Embryonic facial prominence (tissue), 1 donor: ENCODE measurements around the gene NDUFB10.
"Not testable (repeated sequence)": the region's sequence is repeated elsewhere in the genome, so short reads cannot be mapped to it uniquely, and the experiment has no call there.

Experiments
- DNase-seq: peaks from one replicate; pipeline ENCODE4 v3.0.0-alpha.2; 2016; ENCODE audit errors: extremely low spot score

NDUFB10 gene

DNA sequence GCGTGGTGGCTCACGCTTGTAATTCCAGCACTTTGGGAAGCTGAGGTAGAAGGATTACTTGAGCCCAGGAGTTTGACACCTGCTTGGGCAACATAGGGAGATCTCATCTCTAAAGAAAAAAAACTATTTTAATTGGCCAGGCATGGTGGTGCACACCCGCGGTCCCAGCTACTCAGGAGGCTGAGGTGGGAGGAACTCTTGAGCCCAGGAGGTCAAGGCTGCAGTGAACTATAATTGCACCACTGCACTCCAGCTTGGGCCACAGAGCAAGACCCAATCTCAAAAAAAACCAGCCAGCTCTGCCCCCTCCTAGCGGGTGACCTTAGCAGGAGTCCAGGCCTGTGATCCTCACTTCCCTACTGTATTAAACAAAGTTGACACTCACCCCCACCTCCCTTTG lies 35.2 kb upstream of the NDUFB10 start:
- no peak for DNase-seq

DNA sequence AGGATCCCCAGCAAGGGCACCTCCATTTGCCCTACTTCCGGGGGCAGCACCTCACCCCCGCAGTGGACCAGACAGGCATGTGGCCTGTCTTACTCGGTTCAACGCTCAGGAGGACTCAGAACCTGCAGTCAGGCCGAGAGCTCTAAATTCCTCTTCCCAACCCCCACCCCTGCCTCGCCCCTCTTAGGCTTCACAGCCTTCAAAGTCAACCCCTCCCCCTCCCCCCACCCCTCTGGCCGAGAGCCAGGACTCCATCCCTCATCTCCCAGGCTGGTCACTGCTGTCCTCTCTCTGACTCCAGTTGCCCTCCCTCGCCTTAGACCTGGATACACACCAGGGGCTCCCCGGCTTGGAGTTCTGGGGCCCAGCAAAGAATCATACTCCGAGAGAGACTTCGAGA lies 33.1 kb upstream of the NDUFB10 start:
- no peak for DNase-seq

DNA sequence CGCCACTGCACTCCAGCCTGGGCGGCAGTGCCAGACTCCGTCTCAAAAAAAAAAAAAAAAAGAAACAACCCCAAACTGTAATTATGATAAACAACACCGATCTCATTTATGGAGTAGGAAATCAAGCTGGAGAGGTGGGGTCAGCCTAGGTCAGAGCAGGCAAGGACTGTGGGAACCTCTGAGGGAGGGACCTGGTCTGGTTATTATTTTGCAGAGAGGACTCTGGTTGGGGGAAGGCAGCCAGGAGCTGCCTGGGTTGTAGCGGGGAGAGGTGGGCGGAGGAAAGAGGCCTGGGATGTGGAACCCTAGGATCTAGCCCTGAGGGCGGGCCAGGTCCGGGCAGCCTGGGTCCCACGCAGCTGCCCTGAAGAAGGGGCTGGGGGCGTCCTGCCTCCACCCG lies 30.2 kb upstream of the NDUFB10 start:
- no peak for DNase-seq

DNA sequence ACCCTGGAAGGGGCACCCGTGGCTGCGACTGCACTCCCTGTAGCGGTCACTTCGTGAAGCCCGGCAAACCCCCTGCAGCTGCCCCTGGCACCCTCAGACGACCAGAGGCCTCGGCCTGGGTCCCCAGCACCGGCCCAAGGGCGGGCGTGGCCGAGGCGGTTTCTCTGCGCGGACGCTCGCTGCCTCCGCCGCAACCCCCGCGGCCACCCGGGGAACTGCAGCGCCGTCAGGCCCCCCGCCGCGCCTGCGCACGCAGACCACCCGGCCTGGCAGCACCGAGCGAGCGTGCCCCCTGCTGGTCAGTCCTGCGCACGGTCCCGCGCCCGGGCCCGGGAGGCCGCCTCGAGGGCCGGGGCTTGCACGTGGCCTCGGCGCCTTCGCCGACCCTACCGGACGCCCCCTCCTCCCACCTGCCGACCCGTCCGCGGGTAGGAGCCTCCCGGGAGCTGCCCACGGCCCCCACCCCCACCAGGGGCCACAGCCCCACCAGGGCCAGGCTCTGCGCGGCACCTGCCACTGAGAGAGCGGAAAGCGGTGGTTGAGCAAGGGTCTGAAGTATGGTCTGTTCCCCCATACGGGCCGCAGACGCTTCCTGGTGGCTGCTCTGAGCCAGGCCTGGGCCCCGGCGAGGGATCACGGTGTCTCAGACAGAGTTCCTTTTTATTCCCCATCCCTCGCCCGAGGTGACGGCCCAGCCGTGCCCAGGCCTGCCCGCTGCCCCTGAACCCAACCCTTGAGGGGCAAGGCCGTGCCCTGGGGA lies 29.6 kb upstream of the NDUFB10 start:
- peak; percentile 73 for DNase-seq

DNA sequence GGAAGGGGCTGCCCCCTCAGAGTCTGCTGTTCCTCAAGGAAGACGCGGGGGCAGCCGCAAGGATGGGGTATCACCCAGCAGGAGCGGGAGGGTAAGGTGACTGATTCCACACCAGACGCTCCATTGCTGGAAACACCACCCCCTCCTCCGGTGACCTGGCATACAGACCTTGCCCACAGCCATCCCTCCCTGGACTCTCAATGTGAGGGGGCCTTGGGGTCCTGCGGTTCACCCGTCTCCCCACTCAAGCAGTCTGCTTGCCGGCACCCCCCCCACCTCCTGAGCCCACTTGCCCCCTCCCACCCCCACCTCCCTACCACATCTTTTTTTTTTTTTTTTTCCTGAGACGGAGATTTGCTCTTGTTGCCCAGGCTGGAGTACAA lies 29.0 kb upstream of the NDUFB10 start:
- DNase-seq: no peak

DNA sequence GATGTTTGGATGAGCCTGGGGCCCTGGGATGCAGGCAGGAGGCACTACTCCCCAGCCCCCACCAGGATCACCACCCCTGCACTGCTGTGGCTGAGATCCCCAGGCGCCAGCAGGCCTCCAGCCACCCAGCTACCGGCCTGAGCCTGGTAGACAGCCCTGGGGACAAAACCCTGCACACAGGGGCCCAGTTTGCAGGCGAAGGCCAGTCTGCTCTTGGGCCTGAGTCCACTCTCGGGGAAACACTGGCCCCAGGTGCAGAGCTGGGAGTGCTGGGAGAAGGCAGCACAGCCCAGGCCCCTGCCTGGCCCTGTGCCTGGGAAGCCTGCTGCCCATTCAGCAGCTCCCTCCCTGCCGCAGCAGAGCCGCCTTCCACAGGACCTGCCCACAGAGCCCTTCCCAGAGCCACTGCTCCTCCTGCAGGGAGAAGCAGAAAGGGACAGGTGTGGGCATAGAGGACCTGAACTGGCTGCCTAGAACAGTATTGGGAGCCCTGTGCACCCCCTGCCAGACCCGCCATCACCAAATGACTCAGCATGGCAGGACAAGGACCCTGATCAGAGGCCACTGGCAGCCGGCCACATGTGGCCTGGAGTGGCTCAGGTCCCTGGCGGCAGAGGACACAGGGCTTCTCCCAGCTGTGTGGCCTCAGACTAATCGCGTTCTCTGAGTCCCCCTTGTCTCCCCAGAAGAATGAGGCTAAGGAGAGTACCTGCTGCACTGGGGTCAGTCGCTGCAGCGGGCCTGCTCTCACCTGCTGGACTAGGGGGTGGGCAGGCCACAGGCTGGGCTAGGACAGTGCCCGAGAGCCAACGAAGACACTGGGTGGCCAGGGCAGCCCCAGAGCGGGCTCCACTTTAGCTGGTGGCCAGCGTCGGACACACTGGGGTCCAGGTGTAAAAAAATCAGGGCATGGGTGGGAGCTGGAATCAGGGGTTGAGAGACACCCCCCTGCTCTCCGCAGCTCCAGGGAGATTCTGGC lies 27.0 kb upstream of the NDUFB10 start:
- DNase-seq: no peak

DNA sequence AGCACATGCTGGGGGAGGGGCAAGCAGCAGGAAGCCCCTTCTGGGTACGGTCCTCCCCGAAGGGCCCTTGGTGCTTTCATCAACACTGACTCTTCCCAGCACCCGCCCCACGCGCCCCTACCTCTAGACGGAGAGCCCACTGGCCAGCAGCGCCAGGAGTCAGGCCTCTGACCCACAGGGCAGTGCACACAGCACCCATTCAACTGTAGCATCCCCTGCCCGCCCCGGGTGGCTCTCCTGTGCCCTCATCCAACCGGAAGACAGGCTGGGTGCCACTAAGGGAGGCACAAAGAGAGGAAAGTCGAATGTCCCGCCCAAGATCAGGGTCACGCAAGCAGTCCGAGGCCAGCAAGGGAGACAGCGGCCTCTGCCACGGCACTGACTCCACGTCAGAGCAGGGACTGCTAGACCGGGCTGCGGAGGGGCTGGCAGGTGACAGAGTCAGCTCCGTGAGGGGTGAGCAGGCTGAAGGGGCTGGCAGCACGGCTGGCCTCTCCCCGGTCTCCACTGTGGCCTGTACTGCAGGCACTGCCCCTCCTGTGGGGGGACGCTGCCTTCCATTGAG lies 26.2 kb upstream of the NDUFB10 start:
- no peak for DNase-seq

DNA sequence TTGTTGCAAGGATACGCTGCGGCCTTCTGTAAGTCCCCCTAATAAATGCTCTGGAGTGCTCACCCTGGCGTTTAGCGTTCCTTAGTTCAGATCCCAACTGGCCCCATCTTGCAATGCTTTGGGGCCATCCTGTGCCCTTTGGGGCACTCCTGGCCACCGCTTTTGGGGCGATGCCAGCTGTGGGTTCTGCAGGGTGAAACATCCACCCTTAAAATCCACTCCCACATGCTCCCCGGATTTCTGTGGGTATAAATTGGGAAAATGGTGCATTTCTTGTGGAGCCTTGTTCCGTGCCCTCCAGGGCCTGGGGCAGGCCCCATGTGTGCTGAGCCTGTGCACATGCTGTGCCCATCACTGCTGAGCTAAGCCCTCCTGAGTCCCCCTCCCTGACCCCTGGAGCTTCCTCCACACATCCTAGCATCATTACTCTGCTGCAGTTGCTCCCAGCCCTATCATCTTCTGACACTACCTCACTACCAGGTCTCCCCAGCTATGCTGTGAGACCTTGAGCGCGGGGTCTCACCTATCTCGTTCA lies 22.3 kb upstream of the NDUFB10 start:
- DNase-seq: no peak

DNA sequence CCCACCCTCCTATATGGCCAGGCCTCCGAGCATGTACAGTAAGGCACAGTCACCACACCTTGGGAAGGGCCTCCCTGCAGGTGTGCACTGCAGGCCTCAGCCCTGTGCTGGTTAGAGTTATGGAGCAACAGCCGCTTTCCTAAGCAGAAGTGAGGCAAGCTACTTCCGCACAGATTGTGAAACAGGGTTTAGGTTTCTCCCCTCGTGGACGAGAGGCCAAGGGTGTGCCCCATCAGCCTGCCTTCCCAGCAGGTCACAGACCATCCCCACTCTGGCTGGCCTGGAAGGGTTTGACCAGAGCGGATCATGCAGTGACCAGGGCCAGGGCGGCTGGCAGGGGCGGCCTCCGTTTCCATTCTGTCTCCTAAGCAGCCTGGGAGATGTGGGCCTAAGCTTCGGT lies 21.0 kb upstream of the NDUFB10 start:
- DNase-seq: no peak

DNA sequence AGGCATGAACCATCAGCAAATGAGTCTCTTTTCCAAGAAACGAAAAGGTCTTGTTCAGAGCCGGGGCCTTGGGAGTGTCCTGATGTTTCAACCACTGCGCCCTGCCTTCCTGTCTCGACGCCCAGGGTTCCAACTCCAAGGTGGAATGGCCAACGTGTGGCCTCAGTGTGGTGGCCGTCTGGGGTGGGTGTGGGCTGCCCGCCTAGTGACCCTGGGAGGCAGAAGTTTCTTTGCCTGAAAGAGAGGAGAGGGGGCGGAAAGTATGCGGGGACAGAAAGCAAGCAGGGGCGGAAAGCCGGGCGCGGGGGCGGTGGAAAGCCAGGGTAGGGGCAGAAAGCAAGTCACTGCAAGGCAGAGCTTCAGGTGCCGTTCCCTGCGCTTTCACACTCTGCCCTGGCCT lies 20.4 kb upstream of the NDUFB10 start:
- no peak for DNase-seq

DNA sequence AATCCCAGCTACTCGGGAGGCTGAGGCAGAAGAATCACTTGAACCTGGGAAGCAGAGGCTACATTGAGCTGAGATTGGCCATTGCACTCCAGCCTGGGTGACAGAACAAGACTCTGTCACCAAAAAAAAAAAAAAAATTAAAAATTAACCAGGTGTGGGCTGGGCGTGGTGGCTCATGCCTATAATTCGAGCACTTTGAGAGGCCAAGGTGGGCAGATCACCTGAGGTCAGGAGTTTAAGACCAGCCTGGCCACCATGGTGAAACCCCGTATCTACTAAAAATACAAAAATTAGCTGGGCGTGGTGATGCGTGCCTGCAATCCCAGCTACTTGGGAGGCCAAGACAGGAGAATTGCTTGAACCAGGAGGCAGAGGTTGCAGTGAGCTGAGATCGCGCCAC lies 19.5 kb upstream of the NDUFB10 start:
- not testable (repeated sequence) for DNase-seq

DNA sequence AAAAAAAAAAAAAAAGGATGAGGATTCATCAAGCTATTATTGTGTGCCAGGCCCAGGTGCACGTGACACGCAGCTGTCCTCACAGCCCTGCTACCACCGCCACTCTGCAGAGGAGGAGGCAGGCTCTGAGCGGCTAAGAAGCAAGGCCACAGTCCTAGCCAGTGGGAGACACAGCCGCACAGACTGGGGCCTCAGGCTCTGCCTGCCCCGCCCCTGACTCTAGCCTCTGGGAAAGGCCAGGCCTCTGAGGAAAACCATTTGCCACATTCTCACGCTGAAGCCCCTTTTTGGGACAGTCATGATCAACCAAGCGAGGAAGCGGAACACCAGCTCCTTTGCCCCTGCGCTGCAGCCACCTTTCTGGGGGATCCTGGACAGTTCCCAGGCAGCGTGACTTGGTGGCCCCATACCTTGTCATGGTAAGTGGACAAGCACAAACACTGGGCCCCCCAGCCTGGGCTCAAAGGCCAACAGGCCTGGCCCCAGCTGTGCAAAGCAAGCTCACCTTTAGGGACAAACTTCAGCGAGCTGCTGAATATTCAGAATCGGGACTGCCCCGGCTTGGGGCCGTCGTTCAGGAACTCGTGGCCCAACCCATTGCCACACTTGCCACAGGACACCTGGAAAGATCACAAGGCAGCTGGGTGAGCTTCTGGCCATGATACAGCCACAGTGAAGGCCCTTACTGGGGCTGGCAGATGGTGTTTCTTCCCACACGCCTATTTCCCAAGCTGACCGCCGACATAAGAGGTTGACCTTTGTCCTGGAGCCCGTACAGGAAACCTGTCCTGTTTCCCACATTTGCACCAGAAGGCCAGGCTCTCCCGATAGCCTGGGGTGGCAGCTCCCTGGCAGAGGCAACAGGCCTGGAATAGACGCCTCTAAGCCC lies 18.8 kb upstream of the NDUFB10 start:
- no peak for DNase-seq

DNA sequence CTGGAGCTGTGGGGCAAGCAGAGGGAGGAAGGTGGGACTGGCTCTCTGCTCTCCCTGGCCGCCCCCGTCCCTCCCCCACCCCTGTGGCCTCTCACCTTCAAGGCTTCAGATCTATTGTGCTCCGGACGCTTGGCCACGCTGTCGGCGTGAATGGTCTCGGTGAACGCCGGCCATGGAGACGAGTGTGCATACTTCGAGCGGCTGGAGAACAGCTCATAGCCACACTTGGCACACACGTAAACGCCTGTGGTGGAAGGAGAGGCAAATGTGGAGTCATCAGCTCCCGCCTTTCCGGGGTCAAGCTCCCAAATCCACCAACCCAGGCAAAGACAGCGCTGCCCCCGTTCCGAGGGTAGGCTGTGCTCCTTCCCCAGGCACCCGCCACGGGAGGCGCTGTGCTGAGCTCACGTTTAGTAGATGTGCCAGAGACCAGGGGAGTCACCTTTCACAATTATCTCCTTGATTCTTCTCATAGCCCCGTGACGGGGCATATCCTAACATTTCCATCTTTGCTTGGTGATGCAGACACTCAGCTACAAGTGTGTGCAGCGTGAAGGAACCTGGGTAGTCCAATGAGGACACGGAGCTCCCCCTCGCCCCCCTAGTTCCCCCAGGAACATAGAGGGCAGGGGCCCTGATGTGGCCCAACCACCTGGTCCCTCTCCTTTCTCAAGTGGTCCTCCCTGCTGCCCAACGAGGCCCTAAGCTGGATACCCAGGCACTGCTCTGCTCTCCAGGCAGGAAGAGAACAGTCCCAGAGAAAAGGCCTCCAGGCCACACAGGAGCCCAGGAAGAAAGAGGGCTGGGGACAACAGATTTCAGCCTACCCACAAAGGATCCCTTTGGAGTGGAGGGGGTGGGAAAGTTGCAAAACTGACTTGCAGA lies 17.9 kb upstream of the NDUFB10 start:
- no peak for DNase-seq

DNA sequence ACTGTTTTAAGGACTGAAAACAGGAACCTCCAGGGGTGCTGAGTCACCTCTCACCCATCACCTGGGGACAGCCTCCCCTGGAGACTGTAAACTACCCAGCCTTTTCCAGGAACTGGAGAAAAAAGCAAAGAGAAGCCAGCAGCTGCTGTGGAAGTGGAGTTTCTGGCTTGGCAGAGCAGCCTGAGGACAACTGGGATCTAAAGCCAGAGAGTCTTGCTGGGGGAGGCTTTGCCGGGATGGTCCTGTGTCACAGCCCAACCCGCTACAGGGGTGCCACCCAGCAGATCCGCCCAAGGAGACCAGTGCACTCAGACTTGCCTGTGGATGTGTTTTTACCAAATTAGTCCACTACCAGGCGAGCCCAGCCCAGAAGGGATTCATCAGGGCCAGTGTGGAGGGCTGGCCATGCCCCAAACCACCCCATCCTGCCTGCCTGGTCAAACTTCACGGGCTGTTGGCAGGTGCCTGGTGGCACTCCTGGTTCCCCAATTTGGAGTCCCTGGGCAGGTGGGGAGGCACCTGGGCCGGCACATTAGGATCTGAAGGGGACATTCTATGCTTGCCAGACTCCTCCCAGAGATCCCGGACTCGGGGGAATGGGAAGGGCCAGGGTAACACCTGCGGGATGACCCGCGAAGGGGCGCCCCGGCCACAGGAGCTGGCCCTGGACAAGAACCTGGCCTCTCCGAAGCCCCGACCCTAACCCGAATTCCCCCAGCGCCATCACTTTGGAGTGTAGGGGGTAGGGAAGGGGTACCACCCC lies 17.1 kb upstream of the NDUFB10 start:
- DNase-seq: no peak

DNA sequence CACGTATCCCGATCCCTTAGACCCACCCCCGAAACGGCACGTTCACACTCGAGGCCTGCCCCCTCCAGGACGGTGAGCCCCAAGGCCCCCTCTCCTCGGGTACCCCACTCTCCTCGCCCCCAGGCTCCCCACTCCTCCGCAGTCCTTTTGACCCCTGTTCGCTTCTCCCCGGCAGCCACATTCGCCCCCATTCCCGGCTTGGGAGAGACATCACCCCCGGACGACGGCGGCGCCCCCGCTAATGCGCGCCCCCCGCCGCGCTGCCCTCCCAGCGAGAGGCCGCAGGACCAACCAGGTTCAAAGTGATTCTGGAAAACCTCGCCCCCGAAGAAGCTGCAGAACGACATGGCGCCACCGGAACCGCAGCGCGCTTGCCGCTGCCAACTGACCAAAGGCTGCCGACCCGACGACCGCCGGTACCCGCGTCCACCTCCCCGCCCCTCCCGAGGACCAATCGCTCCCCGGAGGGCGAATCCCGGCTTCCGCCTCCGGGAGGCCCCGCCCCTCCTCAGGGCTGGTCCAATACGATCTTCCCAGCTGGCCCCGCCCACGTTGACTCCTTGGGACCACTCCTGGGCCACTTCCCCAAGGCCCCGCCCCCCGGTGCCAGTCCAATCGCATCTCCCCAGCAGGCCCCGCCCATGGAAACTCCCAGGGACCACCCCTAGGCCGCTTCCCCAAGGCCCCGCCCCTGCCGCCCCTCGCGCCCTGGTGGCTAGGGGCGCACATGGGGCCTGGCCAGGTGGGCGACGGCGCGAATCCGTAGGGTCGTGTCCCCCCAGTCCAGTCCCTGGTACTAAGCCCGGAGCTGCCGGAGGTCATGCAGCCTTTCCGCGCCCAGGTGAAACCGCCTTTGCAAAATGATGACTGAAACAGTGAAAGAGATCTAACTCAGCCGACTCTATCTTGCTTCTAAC lies 16.3 kb upstream of the NDUFB10 start, which contains the start of gene MSRB1:
Gene MSRB1, minus strand, starts transcription at position 390 of the 917 bp plus-strand sequence. Its CDS starts 43 bp downstream, at position 347.
- DNase-seq: peak; percentile 94

DNA sequence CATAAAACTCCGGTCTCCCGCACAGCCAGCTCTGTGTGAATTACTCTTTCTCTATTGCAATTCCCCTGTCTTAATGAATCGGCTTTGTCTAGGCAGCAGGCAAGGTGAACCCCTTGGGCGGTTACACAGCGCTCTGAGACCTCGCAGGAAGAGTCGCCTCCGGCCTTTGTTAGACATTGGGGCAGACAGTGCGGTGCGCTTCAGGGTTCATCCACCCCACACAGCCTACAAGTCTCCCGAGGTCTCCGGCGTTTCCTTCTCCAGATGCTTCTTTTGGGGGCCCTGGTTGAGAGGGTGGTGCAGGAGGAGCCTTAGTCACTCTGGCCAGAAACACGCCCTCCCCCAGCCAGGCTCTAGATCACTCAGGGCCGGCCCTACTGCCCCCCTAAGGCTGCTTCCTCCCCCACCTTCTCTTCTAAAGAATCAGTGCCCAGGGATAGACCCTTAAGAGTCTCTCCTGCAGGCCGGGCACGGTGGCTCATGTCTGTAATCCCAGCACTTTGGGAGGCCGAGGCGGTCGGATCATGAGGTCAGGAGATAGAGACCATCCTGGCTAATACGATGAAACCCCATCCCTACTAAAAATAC lies 14.6 kb upstream of the NDUFB10 start:
- no peak for DNase-seq

DNA sequence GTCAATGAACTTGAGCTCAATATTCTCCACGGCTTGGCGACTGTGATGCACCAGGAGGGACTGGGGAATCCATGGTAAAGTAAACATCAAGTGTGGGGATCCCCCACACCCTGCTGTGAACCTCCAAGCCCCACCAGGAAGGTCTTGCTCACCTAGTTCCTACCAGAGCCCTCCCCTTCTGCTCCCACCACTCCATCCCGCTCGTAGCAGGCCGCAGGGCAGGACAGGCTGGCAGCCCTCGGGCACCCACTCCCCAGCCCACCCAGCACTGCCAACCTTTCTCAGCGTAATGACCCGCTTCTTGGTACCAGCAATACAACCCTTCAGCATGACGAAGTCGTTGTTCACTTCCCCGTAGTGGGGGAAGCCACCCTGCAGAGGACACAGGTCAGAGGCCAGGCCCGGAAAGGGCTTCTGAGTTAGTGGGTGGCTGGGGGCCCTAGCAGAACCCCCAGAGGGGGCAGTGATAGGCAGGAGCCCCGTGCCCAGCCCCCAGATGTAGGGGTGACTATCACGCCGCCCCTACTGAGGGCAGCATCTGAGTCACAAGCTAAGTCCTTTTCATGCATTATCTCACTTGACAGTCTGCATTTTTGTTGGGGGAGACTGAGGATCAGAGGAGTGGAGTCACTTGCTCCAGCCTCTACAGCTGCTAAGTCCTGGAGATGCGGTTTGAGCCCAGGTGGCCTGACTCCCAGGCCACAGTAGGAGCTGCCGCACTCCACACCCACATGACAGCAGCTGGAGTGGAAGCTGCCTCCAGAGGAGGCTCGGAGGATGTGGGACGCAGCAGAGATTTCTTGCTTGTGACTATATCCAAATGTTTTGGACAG lies 13.6 kb upstream of the NDUFB10 start:
- no peak for DNase-seq
